HG03457 (cell line): ENCODE measurements around the gene CD109.
"Not testable (repeated sequence)": the region's sequence is repeated elsewhere in the genome, so short reads cannot be mapped to it uniquely, and the experiment has no call there.

ENCODE experiments used
- ATAC-seq: cut with Tn5 transposase; IDR thresholded peaks from one replicate; pipeline ENCODE4 v1.9.1; 2021; ENCODE audit warnings: moderate number of reproducible peaks; ENCODE audit not compliant: unreplicated experiment

The CD109 gene

GRCh38 chr6:73844696-73845095 lies 148.7 kb downstream of the CD109 start:
- ATAC-seq: not testable (repeated sequence)

- ATAC-seq: not testable (repeated sequence)
Observed at GRCh38 chr6:73851048-73851447, 155.0 kb downstream of the CD109 start.

GRCh38 chr6:73854998-73855718 lies 159.2 kb downstream of the CD109 start:
- ATAC-seq: no peak

- no peak for ATAC-seq
Observed at GRCh38 chr6:73857341-73857890, 161.4 kb downstream of the CD109 start.

GRCh38 chr6:73858376-73858775 lies 162.4 kb downstream of the CD109 start:
- ATAC-seq: no peak

GRCh38 chr6:73860303-73860702 lies 164.3 kb downstream of the CD109 start:
- no peak for ATAC-seq

GRCh38 chr6:73866305-73866704 lies 170.3 kb downstream of the CD109 start:
- no peak for ATAC-seq

GRCh38 chr6:73867411-73867810 lies 171.4 kb downstream of the CD109 start:
- ATAC-seq: no peak

- no peak for ATAC-seq
Observed at GRCh38 chr6:73870907-73871306, 174.9 kb downstream of the CD109 start.

- ATAC-seq: no peak
Observed at GRCh38 chr6:73873081-73873480, 177.1 kb downstream of the CD109 start.
